HUDEP-2 (cell line): ENCODE measurements around the gene ASPRV1.

Source experiments
- DNase-seq, 76 experiments: peaks; one replicate each; lab custom pipeline; 2025; ENCODE audit not compliant: unreplicated experiment in 76 of 76; lab: John Stamatoyannopoulos, UW

The ASPRV1 gene

GRCh38 chr2:69945441-69945840 is 16.0 kb downstream of the ASPRV1 start:
- DNase-seq: peak in 1 of 76 experiments; percentile 5

GRCh38 chr2:69944756-69945155 is 16.7 kb downstream of the ASPRV1 start:
- no peak for DNase-seq

- peak in 1 of 76 experiments; percentile 7 for DNase-seq
Observed at GRCh38 chr2:69943843-69944525, 17.4 kb downstream of the ASPRV1 start.

GRCh38 chr2:69943000-69943842 is 18.2 kb downstream of the ASPRV1 start:
- no peak for DNase-seq

GRCh38 chr2:69940691-69941090 is 20.7 kb downstream of the ASPRV1 start:
- DNase-seq: no peak

- no peak for DNase-seq
Observed at GRCh38 chr2:69939722-69940121, 21.7 kb downstream of the ASPRV1 start.

GRCh38 chr2:69937968-69938367 is 23.5 kb downstream of the ASPRV1 start:
- no peak for DNase-seq

- no peak for DNase-seq
Observed at GRCh38 chr2:69936906-69937305, 24.5 kb downstream of the ASPRV1 start.

- no peak for DNase-seq
Observed at GRCh38 chr2:69935011-69935410, 26.4 kb downstream of the ASPRV1 start.

GRCh38 chr2:69934614-69934908 is 26.9 kb downstream of the ASPRV1 start:
- no peak for DNase-seq

- DNase-seq: no peak
Observed at GRCh38 chr2:69933839-69934613, 27.4 kb downstream of the ASPRV1 start.

- DNase-seq: no peak
Observed at GRCh38 chr2:69933254-69933828, 28.1 kb downstream of the ASPRV1 start.

GRCh38 chr2:69932596-69932922 is 28.9 kb downstream of the ASPRV1 start:
- DNase-seq: no peak

GRCh38 chr2:69931832-69932595 is 29.4 kb downstream of the ASPRV1 start:
- no peak for DNase-seq

- no peak for DNase-seq
Observed at GRCh38 chr2:69926849-69927515, 34.4 kb downstream of the ASPRV1 start.

GRCh38 chr2:69923116-69923515 is 38.3 kb downstream of the ASPRV1 start:
- no peak for DNase-seq

- peak in 1 of 76 experiments; percentile 20 for DNase-seq
Observed at GRCh38 chr2:69918401-69918800, 43.0 kb downstream of the ASPRV1 start.

GRCh38 chr2:69917852-69918251 is 43.6 kb downstream of the ASPRV1 start:
- DNase-seq: peak in 1 of 76 experiments; percentile 8

GRCh38 chr2:69916106-69916505 is 45.3 kb downstream of the ASPRV1 start:
- DNase-seq: no peak
